HG02798 (cell line): Measurements from ENCODE around the gene COA3.

Experiments
- ATAC-seq: cut with Tn5 transposase; IDR thresholded peaks from one replicate; pipeline ENCODE4 v1.9.1; 2021; ENCODE audit warnings: mild to moderate bottlenecking; ENCODE audit not compliant: unreplicated experiment, poor library complexity

COA3 gene

GRCh38 chr17:42760652-42761581 is 37.6 kb downstream of the COA3 start, which contains the start of gene RAMP2:
Gene RAMP2, plus strand, starts transcription at chr17:42761227. Its CDS starts 35 bp downstream, at chr17:42761262.
- no peak for ATAC-seq

- ATAC-seq, result no peak
These were observed 38.4 kb downstream of the COA3 start for GRCh38 chr17:42759982-42760651.

GRCh38 chr17:42754782-42755181 is 43.7 kb downstream of the COA3 start:
- ATAC-seq, result no peak

- ATAC-seq, result no peak
These were observed 46.9 kb downstream of the COA3 start for GRCh38 chr17:42751628-42752027.

GRCh38 chr17:42750739-42751344 is 47.7 kb downstream of the COA3 start:
- no peak for ATAC-seq

- ATAC-seq, result no peak
These were observed 49.4 kb downstream of the COA3 start for GRCh38 chr17:42748908-42749798.

- no peak for ATAC-seq
These were observed 50.1 kb downstream of the COA3 start for GRCh38 chr17:42748202-42748907.
